GM19351 (cell line): ENCODE results near the gene L2HGDH.

Experiments used
- ATAC-seq: cut with Tn5 transposase; IDR thresholded peaks from one replicate; pipeline ENCODE4 v1.9.1; 2021; ENCODE audit warnings: mild to moderate bottlenecking, moderate library complexity; ENCODE audit not compliant: unreplicated experiment

L2HGDH gene

GRCh38 chr14:50230701-50231474, 81.1 kb downstream of the L2HGDH start:
- ATAC-seq = peak; percentile 36

GRCh38 chr14:50230401-50230700, 81.7 kb downstream of the L2HGDH start:
- no peak for ATAC-seq

GRCh38 chr14:50229681-50230080, 82.3 kb downstream of the L2HGDH start:
- ATAC-seq = no peak

GRCh38 chr14:50228313-50228712, 83.7 kb downstream of the L2HGDH start:
- ATAC-seq = no peak

GRCh38 chr14:50225974-50226297, 86.1 kb downstream of the L2HGDH start:
- ATAC-seq = no peak

- no peak for ATAC-seq
Measured at GRCh38 chr14:50225067-50225973, 86.7 kb downstream of the L2HGDH start.

- no peak for ATAC-seq
Measured at GRCh38 chr14:50222055-50222613, 89.9 kb downstream of the L2HGDH start.

GRCh38 chr14:50218501-50218900, 93.5 kb downstream of the L2HGDH start:
- ATAC-seq = no peak

GRCh38 chr14:50215416-50215815, 96.6 kb downstream of the L2HGDH start:
- no peak for ATAC-seq

GRCh38 chr14:50213795-50214194, 98.2 kb downstream of the L2HGDH start:
- ATAC-seq = no peak

GRCh38 chr14:50212726-50213125, 99.3 kb downstream of the L2HGDH start:
- ATAC-seq = no peak

- ATAC-seq = no peak
Measured at GRCh38 chr14:50210074-50210473, 102.0 kb downstream of the L2HGDH start.

GRCh38 chr14:50198499-50198898, 113.5 kb downstream of the L2HGDH start:
- no peak for ATAC-seq

- ATAC-seq = no peak
Measured at GRCh38 chr14:50191499-50191898, 120.5 kb downstream of the L2HGDH start.
